IMR-90 (cell line): ENCODE measurements around the gene POLR2J2.
"Not testable (repeated sequence)": the region's sequence is repeated elsewhere in the genome, so short reads cannot be mapped to it uniquely, and the experiment has no call there.

ENCODE experiments used
- CHD1 ChIP-seq: IDR thresholded peaks from 2 replicates; pipeline ENCODE4 v1.6.1; 2012; ENCODE audit warnings: low read depth, low read length, improper control_type of control experiment
- FOS ChIP-seq: fragments of 150-350 bp; IDR thresholded peaks from 2 replicates; pipeline ENCODE4 v1.6.1; 2016; ENCODE audit warnings: low read depth, low read length
- MXI1 ChIP-seq: IDR thresholded peaks from 2 replicates; pipeline ENCODE4 v1.6.1; 2012; ENCODE audit warnings: low read depth, mild to moderate bottlenecking, low read length, moderate library complexity, borderline replicate concordance
- NFE2L2 ChIP-seq: fragments of 150-350 bp; IDR thresholded peaks from 2 replicates; pipeline ENCODE4 v1.6.1; 2016; ENCODE audit warnings: low read depth, mild to moderate bottlenecking, low read length
- POLR2A ChIP-seq: IDR thresholded peaks from 2 replicates; pipeline ENCODE4 v1.6.1; 2012; ENCODE audit warnings: mild to moderate bottlenecking, low read depth, low read length
- RAD21 ChIP-seq: IDR thresholded peaks from 2 replicates; pipeline ENCODE4 v1.6.1; 2012; ENCODE audit warnings: low read length, improper control_type of control experiment
- RFX5 ChIP-seq: IDR thresholded peaks from 2 replicates; pipeline ENCODE4 v1.8.0; 2012; ENCODE audit warnings: low read depth, mild to moderate bottlenecking, low read length, moderate library complexity
- SMC3 ChIP-seq: fragments of 150-350 bp; IDR thresholded peaks from 2 replicates; pipeline ENCODE4 v1.6.1; 2016; ENCODE audit warnings: low read depth, mild to moderate bottlenecking, antibody characterized with exemption, low read length, moderate library complexity
- TF ChIP-seq, protein P1 (sequence below): conservative IDR thresholded peaks from 2 replicates; pipeline ENCODE4 v1.5.1; 2012; ENCODE audit warnings: mild to moderate bottlenecking, low read depth, low read length, improper control_type of control experiment
- TF ChIP-seq, protein P2 (sequence below): fragments of 150-350 bp; IDR thresholded peaks from 2 replicates; pipeline ENCODE4 v1.6.1; 2017; ENCODE audit warnings: mild to moderate bottlenecking, antibody characterized with exemption, low read length, low read depth

DNA sequence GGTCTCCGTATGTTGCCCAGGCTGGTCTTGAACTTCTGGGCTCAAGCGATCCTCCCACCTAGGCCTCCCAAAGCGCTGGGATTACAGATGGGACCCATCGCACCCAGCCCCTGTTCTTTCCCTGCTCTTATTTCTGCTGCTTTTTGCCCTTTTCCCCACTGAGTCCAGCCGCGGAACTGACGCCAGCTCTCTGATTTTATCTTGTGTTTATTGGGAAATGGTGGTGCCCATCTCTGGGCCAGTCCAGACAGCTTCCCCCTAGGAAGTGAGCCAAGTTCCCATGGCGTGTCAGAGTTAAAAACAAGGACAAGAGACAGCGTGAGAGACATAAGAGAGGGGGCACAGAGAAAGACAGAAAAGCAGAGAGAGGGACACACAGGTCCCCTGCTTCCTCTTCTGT lies 40.8 kb downstream of the POLR2J2 start:
- TF ChIP-seq, protein P1, sequence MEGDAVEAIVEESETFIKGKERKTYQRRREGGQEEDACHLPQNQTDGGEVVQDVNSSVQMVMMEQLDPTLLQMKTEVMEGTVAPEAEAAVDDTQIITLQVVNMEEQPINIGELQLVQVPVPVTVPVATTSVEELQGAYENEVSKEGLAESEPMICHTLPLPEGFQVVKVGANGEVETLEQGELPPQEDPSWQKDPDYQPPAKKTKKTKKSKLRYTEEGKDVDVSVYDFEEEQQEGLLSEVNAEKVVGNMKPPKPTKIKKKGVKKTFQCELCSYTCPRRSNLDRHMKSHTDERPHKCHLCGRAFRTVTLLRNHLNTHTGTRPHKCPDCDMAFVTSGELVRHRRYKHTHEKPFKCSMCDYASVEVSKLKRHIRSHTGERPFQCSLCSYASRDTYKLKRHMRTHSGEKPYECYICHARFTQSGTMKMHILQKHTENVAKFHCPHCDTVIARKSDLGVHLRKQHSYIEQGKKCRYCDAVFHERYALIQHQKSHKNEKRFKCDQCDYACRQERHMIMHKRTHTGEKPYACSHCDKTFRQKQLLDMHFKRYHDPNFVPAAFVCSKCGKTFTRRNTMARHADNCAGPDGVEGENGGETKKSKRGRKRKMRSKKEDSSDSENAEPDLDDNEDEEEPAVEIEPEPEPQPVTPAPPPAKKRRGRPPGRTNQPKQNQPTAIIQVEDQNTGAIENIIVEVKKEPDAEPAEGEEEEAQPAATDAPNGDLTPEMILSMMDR: not testable (repeated sequence)
- not testable (repeated sequence) for TF ChIP-seq NFE2L2, POLR2A, SMC3, MXI1, RAD21, CHD1, RFX5, FOS
- TF ChIP-seq, protein P2, sequence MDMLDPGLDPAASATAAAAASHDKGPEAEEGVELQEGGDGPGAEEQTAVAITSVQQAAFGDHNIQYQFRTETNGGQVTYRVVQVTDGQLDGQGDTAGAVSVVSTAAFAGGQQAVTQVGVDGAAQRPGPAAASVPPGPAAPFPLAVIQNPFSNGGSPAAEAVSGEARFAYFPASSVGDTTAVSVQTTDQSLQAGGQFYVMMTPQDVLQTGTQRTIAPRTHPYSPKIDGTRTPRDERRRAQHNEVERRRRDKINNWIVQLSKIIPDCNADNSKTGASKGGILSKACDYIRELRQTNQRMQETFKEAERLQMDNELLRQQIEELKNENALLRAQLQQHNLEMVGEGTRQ: not testable (repeated sequence)
